GM21367 (cell line): Measurements from ENCODE around the gene MYBPC3.
"Not testable (repeated sequence)": the region's sequence is repeated elsewhere in the genome, so short reads cannot be mapped to it uniquely, and the experiment has no call there.

Experiments
- ATAC-seq: cut with Tn5 transposase; IDR thresholded peaks from one replicate; pipeline ENCODE4 v1.9.1; 2021; ENCODE audit not compliant: unreplicated experiment

Gene MYBPC3

DNA sequence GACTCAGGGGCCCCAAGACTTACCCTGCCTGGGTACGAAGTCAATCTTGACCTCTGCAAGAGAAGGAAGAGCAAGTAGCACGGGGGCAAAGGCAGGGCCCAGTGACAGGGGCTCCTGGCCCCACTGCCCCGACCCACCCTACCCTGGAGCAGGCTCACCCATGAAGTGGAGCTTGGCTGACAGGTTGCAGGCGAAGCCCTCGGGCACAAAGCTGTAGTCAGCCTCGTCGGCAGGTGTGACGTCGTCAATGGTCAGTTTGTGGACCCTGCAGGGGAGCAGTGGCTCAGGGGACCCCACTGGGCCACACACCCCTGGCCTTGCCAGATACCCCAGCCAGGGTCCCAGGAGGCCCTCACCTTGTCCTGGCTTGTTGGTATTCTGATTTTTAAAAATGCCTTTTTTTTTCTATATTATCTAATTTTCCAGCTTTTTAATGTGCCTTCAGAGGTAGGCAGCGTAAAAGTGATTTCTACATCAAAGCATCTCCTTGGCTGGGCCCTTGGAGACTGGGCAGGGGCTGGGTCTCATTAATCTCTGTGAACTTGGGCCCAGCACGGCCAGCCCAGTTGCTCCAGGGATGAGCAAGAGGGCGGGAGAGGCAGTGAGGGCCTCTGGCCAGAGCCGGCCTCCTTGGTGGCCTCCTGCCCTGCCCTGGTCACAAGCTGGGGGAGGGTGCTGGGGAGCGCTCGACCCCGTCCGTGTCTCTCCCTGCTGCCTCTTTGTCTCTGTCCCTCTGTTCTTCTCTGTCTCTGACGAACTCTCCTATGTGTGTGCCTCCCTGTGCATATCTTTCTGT, 11.3 kb downstream of the MYBPC3 start:
- no peak for ATAC-seq

DNA sequence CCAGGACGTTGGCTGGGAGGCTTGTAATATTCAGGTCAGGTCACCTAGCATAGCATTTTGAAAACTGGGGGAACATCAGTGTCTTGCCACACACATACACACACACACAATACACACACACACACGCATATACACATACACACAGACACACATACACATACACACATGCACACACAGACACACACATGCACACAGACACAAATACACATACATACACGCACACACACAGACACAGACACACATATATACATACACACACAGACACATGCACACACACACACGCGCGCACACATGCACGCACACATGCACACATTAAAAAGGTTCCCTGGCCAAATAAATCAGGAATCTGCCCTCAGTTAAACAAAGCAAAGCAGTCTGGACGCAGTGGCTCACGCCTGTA, 12.5 kb downstream of the MYBPC3 start:
- ATAC-seq, result no peak

DNA sequence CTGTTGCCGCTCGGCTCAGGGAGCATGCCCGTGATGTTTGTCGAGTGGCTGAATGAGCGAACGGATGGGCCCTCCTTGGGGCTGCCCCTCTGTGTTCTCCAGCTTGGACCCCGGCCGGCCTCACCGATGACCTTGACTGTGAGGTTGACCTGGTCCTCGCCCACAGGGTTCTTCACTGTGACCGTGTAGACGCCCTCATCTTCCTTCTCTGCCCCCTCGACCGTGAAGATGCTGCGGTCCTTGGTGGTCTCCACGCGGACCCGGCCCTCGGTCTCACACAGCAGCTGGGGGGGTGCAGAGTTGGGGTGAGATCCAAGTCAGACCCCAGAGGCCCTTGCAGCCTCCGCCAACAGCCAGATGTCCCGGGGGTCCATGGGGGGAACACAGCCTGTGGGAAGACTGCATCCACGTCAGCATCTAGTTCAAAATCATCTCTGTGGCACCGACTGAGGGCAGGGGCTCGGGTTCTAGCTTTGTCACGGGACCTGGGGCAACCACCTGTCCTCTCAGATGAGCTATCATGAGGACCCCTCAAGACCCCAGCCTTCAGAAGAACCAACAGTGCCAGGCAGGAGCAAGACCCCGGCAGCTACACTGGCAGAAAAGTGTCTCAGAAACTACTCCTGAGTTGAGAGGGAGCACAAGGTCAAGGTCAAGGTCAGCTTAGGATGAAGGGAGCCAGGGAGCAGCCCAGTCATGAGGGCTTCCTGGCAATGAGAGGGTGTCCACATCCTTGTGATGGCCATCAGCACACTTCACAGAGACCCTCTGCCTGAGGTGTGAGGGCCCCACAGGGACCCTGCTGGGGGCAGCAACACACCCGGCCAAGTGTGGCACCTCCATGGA, 13.9 kb downstream of the MYBPC3 start:
- ATAC-seq, result no peak

DNA sequence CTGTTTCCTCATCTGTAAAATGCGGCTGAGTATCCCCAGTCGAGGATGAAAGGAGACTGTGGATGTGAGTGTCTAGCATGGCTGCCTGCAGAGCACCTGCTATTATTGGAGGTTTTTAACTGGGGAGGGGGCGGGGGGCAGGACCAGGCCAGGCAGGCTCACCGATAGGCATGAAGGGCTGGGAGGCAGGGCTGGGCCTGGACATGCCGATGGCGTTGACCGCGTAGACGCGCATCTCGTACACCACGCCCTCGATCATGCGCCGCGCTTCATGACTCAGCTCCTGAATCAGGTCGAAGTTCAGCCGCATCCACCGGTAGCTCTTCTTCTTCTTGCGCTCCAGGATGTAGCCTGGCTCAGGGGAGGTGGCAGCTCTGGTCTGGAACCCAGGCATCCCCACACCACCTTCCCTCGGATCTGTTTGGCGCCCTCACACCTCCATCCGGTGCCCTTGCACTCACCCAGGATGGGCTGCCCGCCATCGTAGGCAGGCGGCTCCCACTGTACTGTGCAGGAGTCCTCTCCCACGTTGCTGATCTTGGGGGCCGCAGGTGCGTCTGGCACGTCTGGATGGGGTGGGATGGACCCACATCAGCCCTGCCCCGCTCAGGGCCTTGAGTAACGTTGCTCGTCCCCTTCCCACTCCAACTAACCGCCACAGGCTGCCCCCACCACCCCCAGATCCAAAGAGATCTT, 15.1 kb downstream of the MYBPC3 start:
- ATAC-seq, result no peak

DNA sequence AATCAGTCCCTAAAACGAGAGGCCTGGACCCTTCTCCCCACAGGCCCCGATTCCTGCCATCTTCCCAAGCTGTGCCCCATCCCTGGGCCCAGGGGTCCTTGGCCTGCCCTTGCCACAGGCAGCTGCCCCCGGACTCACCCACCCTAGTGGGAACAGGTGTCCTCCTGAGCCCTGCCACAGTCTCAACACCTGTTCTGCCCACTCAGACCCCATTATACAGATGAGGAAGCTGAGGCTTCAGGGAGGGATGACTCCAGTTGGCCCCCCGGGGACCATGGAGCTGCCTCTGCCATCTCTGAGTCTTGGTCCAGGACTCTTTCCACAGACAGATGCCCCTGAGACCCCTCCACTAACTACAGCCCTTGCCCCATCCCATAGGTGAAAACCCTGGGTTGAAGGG, 15.9 kb downstream of the MYBPC3 start:
- ATAC-seq, result no peak

DNA sequence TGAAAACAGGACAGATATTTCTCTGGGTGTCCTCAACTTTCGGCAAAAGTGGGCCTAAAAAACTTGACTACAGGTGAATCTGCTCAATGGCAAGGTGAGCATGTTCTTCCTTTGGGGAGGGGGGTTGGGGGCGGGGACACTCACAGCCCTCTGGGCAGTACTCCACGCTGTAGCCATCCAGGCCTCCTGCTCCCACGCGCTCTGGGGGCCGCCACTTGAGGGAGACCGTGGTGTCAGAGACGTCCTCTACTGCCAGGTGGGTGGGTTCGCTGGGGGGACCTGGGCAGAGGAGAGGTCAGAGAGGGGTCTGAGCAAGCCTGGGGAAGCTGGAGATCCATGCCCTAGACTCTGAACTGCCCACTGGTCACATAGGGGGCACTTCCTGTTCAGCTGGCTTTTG, 16.8 kb downstream of the MYBPC3 start:
- no peak for ATAC-seq

DNA sequence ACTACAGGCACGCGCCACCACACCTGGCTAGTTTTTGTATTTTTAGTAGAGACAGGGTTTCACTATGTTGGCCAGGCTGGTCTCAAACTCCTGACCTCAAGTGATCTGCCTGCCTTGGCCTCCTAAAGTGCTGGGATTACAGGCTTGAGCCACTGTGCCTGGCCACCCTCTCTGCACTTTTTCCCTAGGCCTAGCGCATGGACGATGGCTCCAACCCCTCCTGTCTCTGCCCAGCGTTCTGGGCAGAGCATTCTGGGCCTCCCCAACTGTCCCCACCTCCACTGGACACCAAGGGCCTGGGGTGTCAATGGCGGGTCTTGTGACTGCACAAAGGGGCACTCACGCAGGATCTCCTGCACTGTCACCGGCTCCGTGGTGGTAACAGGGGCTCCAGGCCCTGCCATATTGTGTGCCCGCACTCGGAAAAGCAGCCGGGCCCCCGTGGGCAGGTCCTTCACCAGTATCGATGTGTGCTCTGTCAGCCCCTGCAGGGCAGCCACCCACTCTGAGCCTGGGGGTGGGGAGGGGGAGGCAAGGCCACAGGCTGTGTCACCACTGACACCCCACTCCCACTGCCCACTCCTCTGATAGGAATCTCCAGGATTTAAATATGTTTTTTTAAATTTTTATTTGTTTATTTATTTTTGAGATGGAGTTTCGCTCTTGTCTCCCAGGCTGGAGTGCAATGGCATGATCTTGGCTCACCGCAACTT, 17.6 kb downstream of the MYBPC3 start:
- ATAC-seq, result not testable (repeated sequence)

DNA sequence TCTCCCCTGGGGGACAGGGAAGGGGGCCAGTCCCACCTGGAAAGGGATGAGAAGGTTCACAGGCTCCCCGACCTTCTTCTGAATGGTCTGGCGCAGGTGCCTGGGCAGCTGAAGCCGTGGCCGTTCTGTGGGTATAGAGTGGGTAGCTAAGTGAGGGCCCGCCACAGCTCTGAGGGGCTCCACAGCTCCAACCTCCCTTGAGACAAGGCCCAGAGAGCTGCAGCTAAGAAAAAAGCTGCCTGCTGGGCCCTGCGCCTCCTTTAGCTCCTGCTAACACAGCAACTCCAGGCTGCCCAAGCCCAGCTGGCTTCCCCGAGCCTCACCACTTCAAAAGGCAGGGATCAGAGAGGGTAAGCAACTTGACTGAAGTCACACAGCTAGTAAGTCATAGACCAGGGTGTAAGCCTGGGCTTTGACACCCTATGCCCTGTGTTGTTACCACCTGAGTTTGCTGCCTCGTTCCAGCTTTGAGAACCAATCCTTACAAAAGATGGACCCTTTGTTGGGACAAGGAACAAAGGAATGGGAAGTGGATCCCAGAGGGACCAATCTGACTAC, 18.5 kb downstream of the MYBPC3 start:
- no peak for ATAC-seq

DNA sequence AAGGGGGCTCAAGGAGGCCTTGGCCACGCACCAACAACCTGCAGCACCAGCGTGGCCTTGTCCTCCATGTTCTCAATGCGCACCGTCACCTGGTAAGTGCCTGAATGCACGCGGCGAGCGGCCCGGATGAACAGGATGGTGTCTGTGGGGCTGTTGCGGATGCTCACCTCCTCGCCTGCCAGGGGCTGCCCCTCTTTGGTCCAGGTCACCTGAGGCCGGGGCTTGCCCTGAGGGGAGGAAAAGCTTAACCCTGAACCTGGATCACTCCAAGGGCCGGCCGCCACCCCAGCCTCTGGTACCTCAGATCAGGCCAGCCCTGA, 19.0 kb downstream of the MYBPC3 start:
- ATAC-seq, result no peak

DNA sequence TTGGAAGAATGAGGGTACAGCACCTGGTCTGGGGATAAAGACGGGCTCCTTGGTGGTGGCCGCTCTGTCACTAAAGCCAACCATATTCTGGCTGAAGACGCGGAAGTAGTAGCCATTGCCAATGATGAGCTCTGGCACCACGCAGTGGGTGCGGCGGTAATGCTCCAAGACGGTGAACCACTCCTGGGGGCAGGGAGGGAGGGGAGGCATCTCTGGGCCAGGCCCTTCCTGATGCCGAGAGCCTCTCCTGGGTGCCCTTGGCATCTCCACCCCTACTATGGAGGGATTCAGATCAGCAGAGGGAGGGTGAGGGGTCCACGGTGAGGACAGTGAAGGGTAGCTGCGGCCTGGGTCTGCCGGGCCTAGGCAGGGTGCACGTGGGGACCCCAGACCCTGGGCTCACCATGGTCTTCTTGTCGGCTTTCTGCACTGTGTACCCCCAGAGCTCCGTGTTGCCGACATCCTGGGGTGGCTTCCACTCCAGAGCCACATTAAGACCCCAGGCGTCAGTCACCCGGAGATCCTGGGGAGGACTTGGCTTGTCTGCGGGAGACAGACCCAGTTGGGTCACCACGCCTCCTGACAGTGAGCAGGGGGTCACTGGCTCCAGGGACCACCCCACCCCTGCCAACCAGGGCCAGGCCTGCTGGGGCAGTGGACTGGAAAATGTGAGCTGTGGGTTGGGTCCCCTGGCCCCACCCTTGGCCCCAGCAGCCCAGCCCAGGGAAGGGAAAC, 19.5 kb downstream of the MYBPC3 start:
- no peak for ATAC-seq

DNA sequence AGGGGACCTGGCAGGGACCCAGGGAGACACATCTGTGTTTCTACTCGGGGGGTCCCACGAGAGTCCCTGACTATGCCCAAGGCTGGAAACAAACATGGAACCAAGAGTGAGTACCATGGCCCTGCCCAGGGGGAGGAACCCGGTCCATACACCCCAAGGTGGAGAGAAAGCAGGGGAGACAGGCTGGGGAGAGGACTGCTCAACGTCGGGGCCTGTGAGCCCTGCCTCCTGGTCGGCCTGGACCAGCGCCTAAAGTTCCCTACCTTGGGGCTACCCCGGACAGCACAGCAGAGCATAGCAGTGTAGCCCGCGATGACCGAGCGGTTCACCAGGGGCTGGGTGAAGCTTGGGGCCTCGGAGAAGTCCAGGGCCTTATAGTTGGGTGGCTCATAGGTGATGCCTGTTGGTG, 20.2 kb downstream of the MYBPC3 start:
- ATAC-seq, result no peak

DNA sequence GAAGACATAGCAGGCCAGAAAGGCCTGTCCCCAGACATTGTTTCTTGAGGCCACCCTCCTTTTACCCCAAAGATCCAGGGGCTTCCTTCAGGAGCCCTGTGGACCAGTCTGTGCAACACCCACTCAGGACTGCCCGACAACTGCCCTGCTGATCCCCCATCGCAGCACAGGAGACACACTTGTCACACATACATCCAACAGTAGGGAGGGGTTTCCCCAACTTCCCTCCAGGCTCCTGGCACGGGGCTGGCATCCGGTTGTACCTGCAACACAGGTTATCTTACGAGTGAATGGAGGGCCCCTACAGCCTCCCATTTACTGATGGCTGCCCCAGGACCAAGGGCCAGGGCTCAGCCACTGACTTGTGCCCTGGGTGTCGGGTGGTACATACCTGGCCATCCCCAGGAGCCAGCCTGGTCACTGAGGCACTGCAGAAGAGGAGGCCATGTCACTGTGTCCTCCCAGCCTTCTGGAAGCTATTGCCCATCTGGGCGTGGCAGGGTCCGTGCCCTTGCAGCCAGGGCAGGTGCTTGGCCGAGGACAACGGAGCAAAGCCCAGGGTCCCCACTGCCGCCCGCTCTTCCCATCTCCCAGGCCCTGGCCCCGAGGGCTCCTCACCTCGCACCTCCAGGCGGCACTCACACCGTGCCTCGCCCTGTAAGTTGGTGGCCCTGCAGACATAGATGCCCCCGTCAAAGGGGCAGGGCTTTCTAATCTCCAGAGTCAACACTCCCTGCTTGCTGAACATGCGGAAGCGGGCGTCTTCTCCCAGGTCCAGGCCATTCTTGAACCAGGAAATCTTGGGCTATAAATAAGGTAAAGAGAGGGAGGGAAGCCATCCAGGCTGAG, 20.8 kb downstream of the MYBPC3 start:
- ATAC-seq, result no peak

DNA sequence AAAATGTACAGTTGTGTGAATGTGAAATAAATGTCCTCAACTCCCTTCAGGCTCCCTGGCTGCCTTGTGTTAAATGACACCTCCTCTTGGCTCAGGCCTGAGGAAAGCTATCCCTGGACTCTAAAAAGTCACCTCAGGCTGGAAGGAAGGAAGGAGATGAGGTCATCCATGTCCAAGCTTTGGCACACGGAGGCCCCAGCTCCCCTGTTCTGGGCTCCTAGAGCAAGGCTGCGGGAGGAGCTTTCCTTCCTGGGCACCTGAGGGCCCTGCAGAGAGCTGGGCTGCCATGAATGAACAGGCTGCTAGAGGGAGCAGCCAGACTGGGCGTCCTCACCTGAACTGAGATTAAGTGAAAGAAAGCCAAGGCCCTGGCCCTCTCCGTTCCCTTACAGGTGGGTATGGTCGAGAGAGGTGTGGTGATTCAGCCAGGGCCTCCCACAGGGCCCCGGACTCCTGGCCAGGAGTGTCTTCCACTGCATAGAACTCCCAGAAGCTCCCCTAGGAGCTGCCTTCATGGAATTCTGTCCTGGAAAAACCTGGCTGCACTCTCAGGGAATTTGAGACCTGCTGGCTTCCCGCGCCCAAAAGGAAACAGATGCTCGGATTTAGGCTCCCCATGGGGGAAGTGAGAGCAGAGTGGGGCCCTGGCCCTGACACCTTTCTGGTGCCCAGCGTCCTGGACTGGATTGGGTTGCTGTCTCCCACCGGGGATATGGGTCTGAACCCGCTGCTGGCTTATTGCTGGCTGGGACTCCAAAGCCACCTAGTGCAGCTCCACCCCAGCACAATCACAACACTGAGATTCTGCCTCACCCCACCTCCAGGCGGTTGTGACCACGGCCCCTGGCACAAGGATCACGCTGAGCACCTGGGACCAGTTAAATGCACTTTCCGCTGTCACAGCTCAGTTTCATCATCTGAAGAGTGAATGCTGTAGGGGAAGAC, 22.2 kb downstream of the MYBPC3 start:
- no peak for ATAC-seq

DNA sequence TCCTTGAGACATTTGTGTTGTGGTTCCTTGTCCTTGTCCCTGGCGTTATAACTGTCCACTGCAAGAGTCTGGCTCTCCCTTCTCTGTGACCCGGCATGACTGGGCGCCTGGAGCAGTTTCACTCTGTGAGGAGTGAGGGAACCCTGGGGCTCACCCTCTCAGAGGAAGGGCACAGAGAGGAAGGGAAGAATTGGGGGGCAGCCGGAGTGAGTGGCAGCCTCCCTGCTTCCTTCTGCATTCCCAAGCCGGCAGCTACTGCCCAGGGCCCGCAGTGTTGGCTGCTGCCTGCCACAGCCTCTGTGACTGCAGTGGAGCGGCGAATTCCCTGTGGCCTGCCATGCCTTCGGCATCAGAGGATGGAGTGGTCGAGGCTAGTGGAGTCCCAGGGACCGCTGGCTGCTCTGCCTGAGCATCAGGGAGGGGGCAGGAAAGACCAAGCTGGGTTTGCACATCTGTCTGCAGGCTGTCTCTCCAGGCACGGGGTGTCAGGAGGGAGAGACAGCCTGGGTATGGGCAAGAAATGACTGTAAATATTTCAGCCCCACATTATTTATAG, 23.0 kb downstream of the MYBPC3 start:
- no peak for ATAC-seq

DNA sequence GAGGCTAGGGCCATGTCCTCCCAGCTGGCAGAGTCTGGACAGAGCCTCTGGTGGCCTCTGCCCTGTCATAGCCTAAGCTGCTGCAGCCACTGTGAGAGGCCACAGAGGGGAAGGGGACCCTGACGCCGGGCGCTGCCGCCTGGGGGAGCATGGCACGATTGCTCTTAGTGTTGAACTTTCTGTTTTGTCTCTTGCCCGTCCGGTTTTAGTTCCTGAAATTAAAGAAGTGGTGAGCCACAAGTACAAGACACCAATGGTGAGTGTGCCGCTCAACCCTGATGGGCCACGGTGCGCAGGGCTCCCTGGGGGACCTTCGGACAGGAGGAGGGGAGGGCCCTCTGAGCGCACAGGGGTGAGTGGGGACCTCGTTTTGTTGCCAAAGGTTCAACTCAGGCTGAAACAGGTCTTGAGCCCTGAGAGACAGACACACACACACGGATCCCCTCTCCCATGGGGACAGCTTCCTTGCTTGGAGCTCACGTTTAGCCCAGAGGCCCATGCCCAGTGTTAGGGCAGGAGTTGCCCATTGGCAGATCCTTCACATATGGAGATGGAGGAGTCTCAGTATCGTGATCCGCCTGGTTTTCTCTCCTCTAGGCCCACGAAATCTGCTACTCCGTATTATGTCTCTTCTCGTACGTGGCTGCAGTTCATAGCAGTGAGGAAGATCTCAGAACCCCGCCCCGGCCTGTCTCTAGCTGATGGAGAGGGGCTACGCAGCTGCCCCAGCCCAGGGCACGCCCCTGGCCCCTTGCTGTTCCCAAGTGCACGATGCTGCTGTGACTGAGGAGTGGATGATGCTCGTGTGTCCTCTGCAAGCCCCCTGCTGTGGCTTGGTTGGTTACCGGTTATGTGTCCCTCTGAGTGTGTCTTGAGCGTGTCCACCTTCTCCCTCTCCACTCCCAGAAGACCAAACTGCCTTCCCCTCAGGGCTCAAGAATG, 23.8 kb downstream of the MYBPC3 start:
- no peak for ATAC-seq

DNA sequence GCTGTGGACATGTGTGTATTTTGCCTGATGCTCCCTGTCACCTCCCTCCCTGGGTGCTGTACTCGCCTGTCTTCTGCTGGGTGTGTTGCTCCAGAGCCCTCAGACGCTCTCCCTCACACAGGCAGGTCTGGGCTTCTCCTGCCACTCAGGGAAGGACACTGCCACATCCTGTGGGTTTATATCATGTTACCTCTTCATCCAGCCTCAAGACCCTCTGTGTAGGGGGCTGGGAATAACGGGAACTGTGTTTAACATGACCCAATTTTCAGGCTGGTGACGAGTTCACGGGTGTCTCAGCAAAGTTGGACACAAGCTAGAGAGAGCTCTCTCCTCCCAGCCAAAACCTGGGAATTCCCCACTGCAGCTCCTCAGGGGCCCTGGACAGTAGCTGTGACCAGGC, 24.6 kb downstream of the MYBPC3 start:
- ATAC-seq, result no peak

DNA sequence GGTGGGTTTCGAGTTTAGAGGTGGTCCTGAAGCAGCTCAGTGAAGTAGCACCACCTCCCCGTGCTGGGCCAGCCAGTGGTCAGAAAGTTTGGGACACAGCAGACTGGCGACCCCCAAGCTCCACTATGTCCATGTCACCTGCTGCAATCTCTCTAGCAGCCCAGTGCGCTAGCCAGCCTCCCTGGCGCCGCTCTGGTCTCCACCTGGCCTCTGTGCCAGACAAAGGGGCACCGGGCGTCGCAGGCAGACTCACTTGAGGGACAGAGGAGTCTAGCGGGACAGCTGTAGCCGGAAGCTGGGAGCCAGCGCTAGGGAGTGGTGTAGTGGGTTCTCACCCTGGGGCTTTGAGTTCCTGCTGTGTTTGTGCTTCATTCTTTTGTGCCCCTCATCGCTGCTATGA, 25.5 kb downstream of the MYBPC3 start:
- no peak for ATAC-seq
